COLO829 (cell line): ENCODE results near the gene SLC3A2.
"Not testable (repeated sequence)": the region's sequence is repeated elsewhere in the genome, so short reads cannot be mapped to it uniquely, and the experiment has no call there.

Experiments
- DNase-seq: peaks from one replicate; pipeline ENCODE4 v3.0.0; 2012; ENCODE audit warnings: low spot score

The SLC3A2 gene

GRCh38 chr11:62852523-62853188, 28.0 kb upstream of the SLC3A2 start:
- no peak for DNase-seq

GRCh38 chr11:62853279-62853965, 27.3 kb upstream of the SLC3A2 start:
- DNase-seq: no peak

DNA sequence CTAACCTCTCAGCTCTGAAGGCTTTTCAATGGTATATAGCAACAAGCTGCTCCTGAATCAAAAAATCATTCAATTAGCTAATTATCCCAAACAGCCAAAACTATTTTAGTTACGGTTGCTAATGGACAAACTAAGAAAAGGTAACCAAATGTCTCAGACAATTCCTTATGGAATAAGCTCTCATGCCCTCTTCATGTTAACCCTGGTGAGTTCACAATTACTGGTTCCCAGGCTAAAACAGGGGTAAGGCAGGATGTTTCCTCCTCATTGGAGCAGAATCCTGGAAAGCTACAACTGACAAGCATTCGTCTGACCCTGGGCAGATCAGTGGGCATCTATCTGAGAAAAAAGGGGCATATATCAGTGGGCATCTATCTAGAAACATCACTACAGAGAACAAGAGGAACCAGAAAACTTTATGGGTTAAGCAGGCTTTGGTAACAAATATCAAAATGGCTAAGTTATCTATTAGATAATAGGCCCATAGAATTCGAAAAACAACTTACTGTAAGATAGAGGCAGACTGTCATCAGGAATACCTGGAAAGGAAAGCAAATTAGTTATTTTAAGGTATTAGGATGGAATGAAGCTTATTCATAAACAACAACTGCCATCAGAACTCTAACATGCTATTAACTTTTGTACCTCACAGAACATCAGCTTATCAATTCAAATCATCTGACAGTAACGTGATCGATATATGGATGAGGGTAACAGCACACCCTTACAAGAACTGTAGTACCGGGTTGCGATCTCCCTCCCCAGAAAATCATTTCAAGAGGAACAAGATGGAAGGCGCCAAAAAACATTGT, 26.5 kb upstream of the SLC3A2 start:
- DNase-seq: no peak

DNA sequence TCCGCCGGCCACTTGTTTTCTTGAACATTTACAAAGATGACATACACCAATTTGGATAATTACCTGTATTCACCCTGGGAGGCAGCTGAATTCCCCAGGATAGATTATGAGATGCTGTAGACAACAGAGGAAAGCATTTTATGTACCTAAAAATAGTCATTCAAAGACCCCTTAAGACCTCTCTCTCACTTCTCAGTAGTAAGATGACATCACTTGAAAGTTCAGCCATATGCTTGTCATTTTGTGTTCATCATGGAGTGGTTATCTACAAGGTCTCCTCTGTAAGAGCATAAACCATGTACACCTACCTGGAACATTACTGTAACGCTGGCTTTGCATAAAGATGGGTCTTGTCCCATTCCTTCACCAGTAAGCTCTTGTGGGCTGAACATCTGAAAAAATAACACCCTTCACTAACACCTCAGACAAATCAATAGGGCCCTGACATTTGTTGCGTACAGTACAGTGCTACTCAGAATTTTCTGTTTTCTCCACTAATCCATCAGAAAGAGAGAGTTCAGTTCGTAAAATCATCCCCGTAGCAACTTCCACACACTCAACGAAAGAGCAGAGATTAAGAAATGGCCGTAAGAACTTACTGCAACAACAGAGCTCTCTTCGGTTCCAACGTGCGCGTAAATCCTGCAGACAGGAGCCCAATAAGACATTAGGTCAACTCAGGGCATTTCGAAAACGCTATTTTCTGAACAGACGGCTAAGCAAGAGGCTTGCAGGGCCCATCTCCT, 25.7 kb upstream of the SLC3A2 start:
- no peak for DNase-seq

GRCh38 chr11:62855571-62856332, 24.9 kb upstream of the SLC3A2 start:
- peak; percentile 98 for DNase-seq

DNA sequence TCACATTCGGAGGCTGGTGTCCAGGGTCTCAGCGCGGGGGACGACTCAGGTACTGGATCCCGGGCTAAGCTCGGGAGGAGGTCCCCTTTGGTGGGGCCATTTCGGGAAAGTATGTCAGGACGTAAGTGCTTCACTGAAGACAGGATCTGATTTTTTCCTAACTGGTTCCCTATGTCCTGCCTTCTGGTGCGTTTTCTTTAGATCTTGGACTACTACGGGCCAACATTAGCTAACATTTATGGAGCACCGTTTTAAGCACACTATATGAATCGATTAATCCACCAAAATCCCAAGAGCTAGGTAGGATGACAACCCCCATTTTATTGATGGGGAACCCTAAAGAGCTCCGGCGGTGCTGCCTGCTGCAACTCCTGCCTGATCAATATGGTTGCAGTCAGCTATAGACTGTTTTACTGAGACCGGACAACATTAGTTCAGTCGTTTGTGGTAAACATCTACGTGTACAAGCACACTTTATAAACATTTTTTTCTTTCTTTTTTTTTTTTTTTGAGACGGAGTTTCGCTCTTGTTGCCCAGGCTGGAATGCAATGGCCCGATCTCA, 24.3 kb upstream of the SLC3A2 start:
- DNase-seq: no peak

DNA sequence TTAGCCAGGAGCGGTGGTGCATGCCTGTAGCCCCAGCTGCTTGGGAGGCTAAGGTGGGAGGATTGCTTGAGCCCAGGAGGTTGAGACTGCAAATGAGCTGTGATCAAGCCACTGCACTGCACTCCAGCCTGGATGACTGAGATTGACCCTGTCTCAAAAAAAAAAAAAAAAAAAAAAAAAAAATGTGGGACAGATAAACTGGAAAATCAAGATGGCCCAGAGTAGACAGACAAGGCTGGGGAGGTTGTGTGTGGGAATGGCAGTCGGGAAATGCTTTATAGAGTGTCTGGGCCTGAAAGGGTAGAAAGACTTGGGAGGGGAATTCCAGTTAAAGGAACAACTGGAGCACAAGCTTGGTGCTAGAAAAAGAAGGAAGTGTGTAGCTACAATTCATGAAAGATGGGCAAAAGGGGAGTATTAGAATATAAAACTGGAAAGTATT, 23.1 kb upstream of the SLC3A2 start:
- no peak for DNase-seq

DNA sequence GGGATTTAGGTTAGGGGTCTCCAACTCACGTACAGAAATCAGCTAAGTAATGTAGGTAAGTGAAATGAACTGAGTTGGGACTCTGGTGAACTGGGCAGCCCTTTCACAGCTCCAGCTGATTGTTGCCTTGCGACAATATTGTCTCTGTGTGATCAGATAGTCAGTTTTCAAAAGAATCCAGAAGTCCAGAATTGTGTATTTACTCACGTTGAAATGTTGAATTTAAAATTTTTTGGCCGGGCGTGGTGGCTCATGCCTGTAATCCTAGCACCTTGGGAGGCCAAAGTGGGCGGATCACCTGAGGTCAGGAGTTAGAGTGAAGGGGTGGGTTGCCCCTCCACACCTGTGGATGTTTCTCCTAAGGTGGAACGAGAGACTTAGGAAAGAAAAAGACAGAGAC, 22.5 kb upstream of the SLC3A2 start:
- DNase-seq: no peak

GRCh38 chr11:62859281-62859703, 21.4 kb upstream of the SLC3A2 start:
- not testable (repeated sequence) for DNase-seq

- DNase-seq: no peak
Measured at GRCh38 chr11:62860835-62861563, 19.7 kb upstream of the SLC3A2 start.

DNA sequence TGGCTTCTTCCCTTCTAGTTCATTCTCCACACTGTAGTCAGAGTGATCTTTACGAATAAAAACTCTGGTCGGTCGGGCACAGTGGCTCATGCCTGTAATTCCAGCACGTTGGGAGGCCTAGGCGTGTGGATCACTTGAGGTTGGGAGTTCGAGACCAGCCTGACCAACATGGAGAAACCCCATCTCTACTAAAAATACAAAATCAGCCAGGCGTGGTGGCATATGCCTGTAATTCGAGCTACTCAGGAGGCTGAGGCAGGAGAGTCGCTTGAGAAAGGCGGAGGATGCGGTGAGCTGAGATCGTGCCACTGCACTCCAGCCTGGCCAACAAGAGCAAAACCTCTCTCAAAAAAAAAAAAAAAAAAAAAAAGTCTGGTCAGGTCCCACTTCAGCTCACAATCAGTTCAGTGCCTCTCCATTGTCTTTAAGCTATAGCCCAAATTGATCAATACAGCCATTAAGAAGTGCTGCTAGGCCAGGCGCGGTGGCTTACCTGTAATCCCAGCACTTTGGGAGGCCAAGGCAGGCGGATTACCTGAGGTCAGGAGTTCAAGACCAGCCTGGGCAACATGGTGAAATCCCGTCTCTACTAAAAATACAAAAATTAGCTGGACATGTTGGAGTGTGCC, 19.0 kb upstream of the SLC3A2 start:
- DNase-seq: not testable (repeated sequence)

DNA sequence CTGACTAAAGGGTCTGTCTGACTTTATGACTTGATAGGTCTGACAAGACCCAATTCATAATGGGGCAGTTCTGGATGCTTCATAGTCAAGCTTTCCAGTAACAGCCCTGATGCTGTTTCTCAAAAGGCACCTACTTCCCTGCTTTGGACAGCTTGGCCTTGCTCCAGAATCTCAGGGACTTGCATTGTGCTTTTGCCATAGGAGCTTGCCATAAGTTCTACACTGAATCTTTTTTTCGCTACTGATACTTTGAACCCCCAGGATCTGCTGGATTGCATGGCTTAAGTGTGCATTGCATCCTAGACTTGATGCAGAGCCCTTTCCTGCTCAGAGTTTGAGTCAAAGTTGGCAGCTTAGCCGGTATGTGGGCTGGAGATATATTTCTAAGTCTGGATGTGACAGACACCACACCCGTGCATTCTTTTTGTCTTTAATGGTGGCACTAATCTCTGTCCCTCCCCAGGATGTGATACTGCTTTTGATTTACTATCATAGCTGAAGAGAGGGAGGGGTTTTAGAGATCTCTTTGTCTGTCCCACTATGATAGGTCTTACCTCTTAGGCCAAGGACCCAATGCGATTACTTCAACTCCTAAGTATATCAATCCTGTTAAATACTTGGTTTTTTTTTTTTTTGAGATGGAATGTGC, 16.9 kb upstream of the SLC3A2 start:
- no peak for DNase-seq

GRCh38 chr11:62865635-62866034, 15.1 kb upstream of the SLC3A2 start:
- DNase-seq: no peak

GRCh38 chr11:62874851-62875250, 5.8 kb upstream of the SLC3A2 start:
- DNase-seq: no peak

- DNase-seq: no peak
Measured at GRCh38 chr11:62875698-62876478, 4.8 kb upstream of the SLC3A2 start.

DNA sequence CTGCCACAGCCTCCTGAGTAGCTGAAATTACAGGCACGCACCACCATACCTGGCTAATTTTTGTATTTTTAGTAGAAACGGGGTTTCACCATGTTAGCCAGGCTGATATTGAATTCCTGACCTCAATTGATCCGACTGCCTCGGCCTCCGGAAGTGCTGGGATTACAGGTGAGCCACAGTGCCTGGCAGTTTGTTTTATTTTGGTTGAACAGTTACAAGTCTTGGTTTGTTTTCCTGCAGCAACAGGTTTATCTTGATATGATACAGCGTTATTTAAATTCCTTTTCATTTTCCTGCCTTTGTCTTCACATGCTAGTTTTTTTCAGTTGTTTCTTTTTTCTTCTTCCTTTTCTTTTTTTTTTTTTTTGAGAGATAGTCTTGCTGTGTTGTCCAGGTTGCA, 4.0 kb upstream of the SLC3A2 start:
- DNase-seq: no peak

- DNase-seq: no peak
Measured at GRCh38 chr11:62879235-62879978, 1.3 kb upstream of the SLC3A2 start.
